ENCODE data around the gene SCLY.

The SCLY gene

DNA sequence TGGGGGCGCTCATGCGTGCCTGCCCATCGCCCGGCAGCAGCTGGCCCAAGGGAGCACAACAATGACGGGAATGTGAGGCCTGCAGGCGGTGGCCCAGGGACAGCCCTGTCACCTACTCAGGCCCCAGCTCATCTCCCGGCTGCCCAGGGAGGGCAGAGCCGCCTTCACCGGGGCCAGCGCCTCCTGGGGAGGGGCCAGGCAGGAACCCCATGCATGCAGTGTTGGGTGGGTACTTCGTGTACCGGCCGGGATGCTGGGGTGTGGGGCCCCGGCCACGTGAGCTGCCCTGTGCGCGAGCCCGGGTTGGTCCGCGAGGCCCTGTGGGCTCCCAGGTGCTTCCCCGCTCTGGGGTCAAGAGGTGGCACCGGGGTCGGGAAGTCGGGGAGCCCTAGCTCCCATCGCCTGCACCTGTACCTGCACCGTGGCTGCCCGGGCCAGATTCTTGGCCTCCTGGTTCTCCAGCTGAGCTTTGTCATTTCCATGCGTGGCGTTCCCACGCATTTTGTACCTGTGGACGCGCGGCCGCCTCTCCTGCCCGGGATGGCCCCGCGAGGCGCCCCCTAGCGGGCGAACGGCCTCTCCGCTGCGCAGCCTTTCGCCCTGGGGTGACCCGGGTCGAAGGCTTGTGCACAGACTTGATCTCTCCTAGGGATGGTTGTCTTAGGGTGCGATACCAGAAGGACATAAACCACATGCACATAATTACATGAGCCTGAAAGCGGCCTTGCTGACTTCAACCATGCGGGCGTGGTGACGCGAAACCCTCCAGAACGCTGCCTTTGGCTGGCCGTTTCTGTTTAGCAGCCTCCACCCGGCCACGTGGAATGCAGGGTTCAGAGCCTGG, 78.6 kb downstream of the SCLY start:
- no peak for DNase-seq (ENCODE audit: low read depth in 2 of 2)

DNA sequence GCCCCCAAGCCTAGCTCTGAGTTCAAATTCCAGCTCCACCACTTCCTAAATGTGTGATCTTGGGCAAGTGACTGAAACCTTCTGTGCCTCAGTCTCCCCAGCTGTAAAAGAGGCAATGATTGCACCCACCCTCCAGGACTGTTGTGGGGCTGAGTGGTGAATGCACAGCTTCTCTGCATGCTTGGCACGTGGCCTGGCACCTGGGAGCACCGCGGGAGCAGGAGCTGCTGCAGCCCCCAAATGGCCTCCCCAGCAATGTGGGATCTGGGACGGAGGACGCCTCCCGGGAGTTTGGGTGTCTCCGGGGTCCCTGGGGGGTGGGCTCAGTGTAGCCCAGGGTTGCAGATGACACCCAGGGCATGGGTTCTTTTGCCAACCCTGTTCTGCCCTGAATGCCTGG, 79.2 kb downstream of the SCLY start:
- no peak for DNase-seq (ENCODE audit: low read depth in 2 of 2)

DNA sequence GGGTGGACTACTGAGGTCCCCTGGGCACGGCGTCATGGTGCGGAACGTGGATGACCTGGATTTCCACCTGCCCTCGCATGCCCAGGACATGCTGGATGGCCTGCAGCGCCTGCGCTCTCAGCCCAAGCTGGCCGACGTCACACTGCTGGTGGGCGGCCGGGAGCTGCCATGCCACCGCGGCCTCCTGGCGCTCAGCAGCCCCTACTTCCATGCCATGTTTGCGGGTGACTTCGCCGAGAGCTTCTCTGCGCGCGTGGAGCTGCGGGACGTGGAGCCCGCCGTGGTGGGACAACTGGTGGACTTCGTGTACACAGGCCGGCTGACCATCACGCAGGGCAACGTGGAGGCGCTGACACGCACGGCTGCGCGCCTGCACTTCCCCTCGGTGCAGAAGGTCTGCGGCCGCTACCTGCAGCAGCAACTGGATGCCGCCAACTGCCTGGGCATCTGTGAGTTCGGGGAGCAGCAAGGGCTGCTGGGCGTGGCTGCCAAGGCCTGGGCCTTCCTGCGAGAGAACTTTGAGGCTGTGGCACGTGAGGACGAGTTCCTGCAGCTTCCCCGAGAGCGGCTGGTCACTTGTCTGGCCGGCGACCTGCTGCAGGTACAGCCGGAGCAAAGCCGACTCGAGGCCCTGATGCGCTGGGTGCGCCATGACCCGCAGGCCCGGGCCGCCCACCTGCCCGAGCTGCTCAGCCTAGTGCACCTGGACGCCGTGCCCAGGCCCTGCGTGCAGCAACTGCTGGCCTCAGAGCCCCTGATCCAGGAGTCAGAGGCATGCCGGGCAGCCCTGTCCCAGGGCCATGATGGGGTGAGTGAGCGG, 80.1 kb downstream of the SCLY start:
- no peak for DNase-seq (ENCODE audit: low read depth in 2 of 2)

DNA sequence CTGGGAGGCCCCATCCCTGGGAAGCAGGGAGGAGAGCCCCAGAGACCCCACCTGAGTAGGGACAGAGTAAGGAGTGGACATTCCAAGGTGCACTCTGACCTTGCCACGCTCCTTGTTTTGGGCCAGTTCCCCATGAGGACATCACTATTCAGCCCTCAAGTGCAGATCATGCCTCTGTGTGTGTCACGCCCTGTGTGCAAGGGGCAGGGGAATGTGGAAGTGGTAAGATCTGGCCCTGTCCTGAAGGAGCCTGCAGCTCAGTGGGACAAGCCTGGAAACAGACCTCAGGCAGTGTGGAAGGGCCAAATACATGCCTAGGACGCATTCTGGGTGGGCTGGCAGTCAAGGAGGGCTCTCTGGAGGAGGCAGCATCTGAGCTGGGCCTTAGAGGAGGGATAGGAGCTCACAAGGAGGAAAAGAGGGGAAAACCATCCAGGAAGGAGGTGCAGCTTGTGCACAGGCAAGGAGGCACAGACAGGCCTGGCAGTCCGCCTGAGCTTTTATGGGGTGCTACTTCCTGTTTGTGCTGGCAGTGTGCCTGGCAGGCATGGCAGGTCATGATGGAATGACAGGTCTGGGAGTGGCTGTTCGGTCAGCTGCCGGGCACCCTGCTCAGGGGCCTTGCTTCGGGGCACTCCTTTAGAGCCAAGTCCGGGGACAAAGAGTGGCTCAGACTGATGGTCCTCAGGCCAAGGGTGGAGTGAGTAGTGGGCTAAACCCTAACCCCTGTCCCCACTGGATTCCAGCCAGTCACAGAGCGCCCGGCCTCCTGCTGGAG, 80.9 kb downstream of the SCLY start:
- no peak for DNase-seq (ENCODE audit: low read depth in 2 of 2)

DNA sequence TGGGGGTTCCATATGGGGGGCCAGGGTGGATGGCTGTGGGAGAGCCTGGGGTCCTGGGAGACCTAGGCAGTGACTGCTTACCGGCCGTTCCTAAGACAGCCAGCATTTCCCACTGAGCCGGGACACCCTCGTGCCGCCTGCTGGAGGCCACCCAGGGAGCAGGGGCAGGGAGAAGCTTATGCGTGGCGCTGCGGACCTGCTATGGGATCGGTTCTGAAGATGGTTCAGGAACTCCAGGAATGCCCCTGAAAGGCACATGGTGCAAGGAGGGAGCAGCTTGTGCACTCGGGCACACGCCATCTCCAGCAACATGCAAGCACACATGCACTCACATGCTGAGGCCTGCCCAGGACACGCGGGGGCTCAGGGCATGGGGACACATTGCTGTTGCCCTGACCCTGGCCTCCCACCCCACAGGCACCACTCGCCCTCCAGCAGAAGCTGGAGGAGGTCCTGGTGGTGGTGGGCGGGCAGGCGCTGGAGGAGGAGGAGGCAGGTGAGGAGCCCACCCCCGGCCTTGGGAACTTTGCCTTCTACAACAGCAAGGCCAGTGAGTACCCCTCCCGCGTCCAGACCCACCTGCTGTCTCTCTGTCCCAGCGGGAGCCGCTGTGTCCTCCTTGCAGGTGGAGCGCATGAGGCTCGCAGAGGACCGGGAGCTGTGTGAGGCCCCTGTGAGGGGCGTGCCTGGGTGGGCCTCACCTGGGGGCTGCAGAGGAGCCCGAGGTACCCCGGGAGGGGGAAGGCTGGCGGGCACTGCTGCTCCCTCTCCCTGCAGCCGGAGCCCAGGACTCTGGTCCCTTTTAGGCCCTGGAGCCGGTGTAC, 81.8 kb downstream of the SCLY start:
- DNase-seq (ENCODE audit: low read depth in 2 of 2), result no peak

DNA sequence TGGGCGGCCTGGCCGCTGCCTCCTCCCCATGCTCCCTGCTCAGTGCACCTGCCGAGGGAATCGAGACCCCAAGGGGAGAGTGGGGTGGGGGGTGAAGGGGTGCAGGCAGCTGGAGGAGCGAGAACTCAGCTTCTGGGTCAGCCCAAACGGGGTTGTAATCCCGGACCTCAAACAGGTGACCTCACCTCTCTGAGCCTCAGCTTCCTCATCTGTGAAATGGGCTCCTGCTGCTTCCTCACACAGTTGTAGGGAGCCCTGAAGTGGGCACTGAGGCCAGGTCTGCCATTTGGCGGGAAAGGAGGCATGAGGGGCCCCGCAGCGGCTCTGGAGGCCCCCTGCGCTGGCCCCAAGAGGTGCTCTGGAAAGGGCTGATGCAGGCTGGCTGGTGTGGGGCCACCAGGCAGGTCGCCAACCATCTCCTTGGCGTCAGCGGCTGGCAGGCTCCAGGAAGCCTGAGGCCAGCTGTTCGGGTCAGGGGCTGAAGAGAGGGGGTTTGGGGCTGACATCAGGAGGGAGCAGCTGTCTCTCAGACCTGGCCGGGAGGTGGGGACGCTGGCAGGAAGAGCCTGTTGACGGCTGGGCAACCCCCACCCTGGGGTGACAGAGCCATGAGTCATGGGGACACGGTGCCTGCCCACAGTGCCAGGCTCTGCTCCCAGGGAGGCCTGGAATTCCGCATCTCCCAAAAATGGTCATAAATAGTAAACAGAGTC, 82.6 kb downstream of the SCLY start:
- no peak for DNase-seq (ENCODE audit: low read depth in 2 of 2)

DNA sequence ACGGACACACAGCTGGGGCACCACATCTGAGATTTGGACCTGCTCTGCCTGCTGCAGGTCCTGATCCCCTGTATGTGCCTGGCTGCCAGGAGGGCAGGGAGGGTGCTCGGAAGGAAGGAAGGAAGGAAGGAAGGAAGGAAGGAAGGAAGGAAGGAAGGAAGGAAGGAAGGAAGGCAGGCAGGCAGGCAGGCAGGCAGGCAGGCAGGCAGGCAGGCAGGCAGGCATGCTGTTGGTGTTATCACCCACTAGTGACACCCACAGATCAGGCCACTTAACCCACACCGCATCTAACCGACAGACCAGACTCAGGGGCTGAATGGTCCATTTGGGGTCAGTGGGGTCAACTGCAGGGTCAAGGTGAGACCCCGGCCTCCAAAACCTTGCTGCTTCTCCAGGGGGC, 83.5 kb downstream of the SCLY start:
- no peak for DNase-seq (ENCODE audit: low read depth in 2 of 2)

DNA sequence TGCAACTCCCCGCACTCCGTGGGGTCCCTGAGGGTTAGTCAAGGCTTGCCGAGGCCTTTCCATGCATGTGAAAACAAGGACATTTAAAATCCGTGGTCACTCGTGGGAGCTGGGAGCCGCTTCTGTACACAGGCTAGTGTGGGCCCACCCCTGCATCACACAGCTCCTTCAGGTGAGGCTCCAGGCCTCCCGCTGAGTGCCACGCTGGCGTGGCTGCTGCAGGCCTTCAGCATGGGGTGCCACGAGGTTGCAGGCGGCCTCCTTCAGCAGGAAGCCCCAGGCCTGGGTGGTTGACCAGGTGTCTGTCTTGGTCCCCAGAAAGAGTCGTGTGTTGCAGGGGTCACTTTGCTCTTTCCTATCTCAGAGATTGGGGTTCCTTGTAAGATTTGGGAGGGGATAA, 84.2 kb downstream of the SCLY start:
- DNase-seq (ENCODE audit: low read depth in 2 of 2), result no peak

DNA sequence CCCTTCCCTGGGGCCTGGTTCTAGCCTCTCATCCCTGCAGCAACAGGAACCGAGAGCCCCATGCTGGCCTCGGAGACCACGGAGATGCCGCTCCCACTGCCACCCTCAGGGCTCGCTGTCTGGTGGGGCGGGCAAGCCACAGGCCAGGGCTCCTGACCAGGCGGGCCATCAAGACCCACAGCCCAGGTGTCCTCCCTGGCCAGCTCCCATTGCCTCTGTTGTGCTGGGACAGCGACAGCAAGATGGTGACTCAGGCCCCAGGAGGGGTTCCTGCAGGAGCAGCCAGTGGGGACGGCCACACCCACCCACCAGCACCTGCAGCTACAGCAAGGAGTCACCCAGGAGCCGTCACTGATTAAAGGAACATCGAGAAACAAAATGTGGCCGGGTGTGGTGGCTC, 85.0 kb downstream of the SCLY start:
- no peak for DNase-seq (ENCODE audit: low read depth in 2 of 2)

DNA sequence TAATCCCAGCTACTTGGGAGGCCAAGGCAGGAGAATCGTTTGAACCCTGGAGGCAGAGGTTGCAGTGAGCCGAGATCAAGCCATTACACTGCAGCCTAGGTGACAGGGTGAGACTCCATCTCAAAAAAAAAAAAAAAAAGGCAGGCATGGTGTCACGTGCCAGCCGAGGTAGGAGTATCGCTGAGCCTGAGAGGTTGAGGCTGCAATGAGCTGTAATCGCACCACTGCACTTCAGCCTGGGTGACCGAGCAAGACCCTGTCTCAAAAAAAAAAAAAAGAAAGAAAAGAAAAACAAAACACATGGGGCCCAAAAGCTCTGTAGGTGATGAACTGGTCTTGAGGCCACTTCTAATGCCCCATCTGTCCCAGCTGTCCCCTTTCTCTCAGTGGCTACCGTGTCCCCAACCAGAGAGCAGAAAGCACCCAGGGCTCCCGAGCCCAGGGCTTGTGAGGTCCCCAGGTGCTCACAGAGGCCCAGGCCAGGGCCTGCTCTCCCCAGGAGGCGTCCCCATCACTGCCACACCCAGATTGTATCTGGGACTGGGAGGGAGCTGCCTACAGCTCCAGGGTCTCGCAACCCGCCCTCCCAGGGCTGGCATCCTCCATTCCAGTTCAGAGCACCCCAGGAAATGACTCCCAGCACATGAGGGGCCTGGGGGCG, 86.2 kb downstream of the SCLY start:
- no peak for DNase-seq (ENCODE audit: low read depth in 2 of 2)

DNA sequence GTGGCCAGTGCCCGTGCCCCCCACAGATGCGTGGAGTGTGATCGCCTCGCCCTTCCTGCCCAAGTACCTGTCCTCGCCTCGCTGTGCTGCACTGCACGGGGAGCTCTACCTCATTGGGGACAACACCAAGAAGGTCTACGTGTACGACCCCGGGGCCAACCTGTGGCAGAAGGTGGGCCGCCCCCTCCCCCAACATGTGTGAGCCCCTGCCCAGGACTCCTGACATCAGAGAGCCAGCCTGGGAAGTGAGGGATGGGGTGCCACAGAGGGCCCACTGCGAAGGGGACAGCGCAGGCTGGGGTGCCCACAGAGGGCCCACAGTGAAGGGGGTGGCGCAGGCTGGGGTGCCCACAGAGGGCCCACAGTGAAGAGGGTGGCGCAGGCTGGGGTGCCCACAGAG, 88.2 kb downstream of the SCLY start:
- DNase-seq (ENCODE audit: low read depth in 2 of 2), result no peak
